BE2C (cell line): Measurements from ENCODE around the gene REV1.

ENCODE experiments used
- DNase-seq: peaks from one replicate; pipeline ENCODE4 v3.0.0-alpha.2; 2020
- H3K27me3 ChIP-seq: fragments of 250-450 bp; sonication (Bioruptor Pico); 2 replicates; pipeline ENCODE4 v1.5.1; 2020; ENCODE audit warnings: mild to moderate bottlenecking
- H3K36me3 ChIP-seq: fragments of 250-450 bp; sonication (Bioruptor Pico); 2 replicates; pipeline ENCODE4 v1.5.1; 2020; ENCODE audit warnings: mild to moderate bottlenecking
- H3K4me1 ChIP-seq: fragments of 250-450 bp; sonication (Bioruptor Pico); 2 replicates; pipeline ENCODE4 v1.5.1; 2020
- H3K4me3 ChIP-seq: 2 replicates; pipeline ENCODE4 v1.5.1; 2011; ENCODE audit warnings: low read depth, low read length
- H3K9me3 ChIP-seq: fragments of 250-450 bp; sonication (Bioruptor Pico); 2 replicates; pipeline ENCODE4 v1.5.1; 2020
- TF ChIP-seq, protein P1 (sequence below): IDR thresholded peaks from 2 replicates; pipeline ENCODE4 v1.5.1; 2012; ENCODE audit warnings: mild to moderate bottlenecking, low read depth, low read length

REV1 gene

DNA sequence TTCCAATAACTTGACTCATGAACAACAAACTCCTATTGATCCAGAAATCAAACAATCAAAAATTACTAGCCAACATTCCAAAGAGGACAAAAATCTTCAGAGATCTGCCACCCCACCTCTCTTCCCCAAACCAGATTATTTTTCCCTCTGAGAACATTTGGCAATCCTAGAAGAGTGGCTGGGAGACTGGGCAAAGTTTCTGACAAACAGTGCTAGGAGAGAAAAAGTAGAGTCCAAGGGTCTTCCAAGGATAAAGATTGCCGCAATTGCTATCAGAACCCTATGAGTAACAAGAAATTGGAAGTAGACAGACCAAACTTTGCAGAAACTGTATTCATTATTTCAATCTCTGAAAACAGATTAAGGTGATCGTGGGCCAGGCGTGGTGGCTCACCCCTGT is 22.4 kb downstream of the REV1 start:
- no peaks in the 10 kb centered on the region for H3K36me3 ChIP-seq
- no peaks in the 10 kb centered on the region for H3K9me3 ChIP-seq
- H3K4me3 ChIP-seq, result no peak overlapping the region
- no peak for DNase-seq
- no peaks in the 10 kb centered on the region for H3K27me3 ChIP-seq
- TF ChIP-seq, protein P1, sequence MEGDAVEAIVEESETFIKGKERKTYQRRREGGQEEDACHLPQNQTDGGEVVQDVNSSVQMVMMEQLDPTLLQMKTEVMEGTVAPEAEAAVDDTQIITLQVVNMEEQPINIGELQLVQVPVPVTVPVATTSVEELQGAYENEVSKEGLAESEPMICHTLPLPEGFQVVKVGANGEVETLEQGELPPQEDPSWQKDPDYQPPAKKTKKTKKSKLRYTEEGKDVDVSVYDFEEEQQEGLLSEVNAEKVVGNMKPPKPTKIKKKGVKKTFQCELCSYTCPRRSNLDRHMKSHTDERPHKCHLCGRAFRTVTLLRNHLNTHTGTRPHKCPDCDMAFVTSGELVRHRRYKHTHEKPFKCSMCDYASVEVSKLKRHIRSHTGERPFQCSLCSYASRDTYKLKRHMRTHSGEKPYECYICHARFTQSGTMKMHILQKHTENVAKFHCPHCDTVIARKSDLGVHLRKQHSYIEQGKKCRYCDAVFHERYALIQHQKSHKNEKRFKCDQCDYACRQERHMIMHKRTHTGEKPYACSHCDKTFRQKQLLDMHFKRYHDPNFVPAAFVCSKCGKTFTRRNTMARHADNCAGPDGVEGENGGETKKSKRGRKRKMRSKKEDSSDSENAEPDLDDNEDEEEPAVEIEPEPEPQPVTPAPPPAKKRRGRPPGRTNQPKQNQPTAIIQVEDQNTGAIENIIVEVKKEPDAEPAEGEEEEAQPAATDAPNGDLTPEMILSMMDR, result no peak
- H3K4me1 ChIP-seq, result no peaks in the 10 kb centered on the region

DNA sequence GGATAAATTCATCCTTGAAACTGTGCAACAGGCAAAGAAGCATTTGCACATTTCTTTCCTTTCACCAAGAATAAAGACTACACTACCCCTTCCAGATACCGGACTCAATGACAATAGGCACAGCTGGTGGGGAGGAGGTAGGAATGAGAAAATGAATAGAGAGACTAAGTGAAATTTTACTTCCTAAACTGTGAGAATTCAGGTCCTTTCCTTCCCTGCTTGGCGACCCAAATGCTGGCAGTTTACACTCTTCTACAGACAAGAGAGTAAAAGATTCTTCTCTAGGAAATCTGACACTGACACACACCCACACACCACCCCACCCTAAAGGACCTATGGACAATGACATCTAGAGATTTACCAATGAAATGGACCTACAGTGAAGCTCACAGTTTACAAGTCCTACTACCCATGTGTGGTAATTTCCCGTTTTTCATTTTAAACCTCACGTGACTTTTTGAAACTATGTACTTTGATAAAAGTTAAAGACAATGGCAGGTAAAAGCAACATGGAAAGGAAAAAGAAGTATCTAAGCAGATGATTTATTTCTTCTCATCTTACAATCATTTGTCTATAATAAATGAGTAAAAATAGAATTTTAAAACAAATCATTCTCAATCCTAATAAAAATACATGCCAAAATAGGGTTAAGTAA is 27.9 kb downstream of the REV1 start:
- DNase-seq, result no peak
- peaks cover 4% of the 10 kb centered on the region; the same call in 1 of the 2 replicates for H3K36me3 ChIP-seq

DNA sequence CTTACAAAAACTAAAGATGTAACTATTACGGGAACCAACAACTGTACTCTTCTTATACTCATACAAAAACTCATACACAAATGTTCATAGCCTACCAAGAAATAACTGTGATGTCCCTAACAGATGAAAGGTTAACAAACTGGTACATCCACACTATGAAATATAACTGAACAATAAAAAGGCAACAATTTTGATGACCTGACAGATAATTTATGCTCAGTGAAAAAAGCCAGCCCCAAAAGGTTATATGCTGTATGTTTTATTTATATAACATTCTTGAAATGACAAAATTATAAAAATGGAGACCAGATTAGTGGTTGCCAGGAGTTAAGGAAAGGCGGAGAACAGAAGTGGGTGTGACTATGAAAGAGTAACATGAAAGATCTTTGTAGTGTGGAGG is 31.3 kb downstream of the REV1 start:
- H3K36me3 ChIP-seq, result peaks cover 4% of the 10 kb centered on the region; the same call in 1 of the 2 replicates
- TF ChIP-seq, protein P1, result no peak
- H3K4me3 ChIP-seq, result no peak overlapping the region
- H3K27me3 ChIP-seq, result no peaks in the 10 kb centered on the region
- H3K4me1 ChIP-seq, result no peaks in the 10 kb centered on the region
- no peak for DNase-seq
- H3K9me3 ChIP-seq, result no peaks in the 10 kb centered on the region

More for the DNA sequence above, 27.9 kb downstream of the REV1 start:
- no peaks in the 10 kb centered on the region for H3K4me1 ChIP-seq
- TF ChIP-seq, protein P1, result no peak
- no peaks in the 10 kb centered on the region for H3K9me3 ChIP-seq
- no peaks in the 10 kb centered on the region for H3K27me3 ChIP-seq
- no peak overlapping the region for H3K4me3 ChIP-seq

- no peaks in the 10 kb centered on the region for H3K36me3 ChIP-seq
- H3K4me3 ChIP-seq, result no peak overlapping the region
- H3K4me1 ChIP-seq, result no peaks in the 10 kb centered on the region
- TF ChIP-seq, protein P1, result no peak
- H3K27me3 ChIP-seq, result no peaks in the 10 kb centered on the region
- H3K9me3 ChIP-seq, result no peaks in the 10 kb centered on the region
- DNase-seq, result no peak
Observed at GRCh38 chr2:99451686-99452085, 38.1 kb downstream of the REV1 start.

DNA sequence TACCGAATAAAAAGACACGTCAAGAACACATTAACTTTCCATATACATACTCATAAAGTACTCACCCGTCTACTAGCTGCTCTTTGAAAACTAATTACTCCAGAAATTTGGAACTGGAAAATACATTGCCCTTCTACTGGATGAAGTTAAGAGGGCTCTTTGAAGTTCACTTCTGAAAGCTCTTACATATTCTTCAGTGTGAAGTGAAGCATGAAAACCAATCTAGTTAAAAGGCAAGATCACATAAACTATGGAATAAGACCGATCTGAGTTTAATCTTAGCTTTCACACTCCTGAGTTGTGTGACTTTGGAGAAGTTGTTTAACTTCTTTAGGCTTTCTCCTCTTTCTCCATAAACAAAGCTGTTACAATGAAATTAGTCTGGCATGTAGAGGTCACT is 38.5 kb downstream of the REV1 start:
- no peak for DNase-seq
- H3K36me3 ChIP-seq, result no peaks in the 10 kb centered on the region
- H3K4me3 ChIP-seq, result no peak overlapping the region
- TF ChIP-seq, protein P1, result no peak
- H3K9me3 ChIP-seq, result no peaks in the 10 kb centered on the region
- no peaks in the 10 kb centered on the region for H3K4me1 ChIP-seq
- no peaks in the 10 kb centered on the region for H3K27me3 ChIP-seq

GRCh38 chr2:99450199-99450598 is 39.6 kb downstream of the REV1 start:
- Histone ChIP-seq H3K4me3 (no peak overlapping the region), H3K36me3 (no peaks in the 10 kb centered on the region), H3K27me3 (no peaks in the 10 kb centered on the region), H3K9me3 (no peaks in the 10 kb centered on the region), H3K4me1 (no peaks in the 10 kb centered on the region)
- no peak for DNase-seq
- TF ChIP-seq, protein P1, result no peak
